DMS79 treated with DMSO at 0.1 percent for 48 hours (cell line): Measurements from ENCODE around the gene SCARB1.

Experiments used
- DNase-seq: peaks from one replicate; lab custom pipeline; 2025; lab: John Stamatoyannopoulos, UW

SCARB1 gene

GRCh38 chr12:124774462-124775167, 89.0 kb downstream of the SCARB1 start:
- DNase-seq, result no peak

GRCh38 chr12:124774054-124774461, 89.6 kb downstream of the SCARB1 start:
- DNase-seq, result no peak

GRCh38 chr12:124772289-124773170, 91.1 kb downstream of the SCARB1 start:
- no peak for DNase-seq

DNA sequence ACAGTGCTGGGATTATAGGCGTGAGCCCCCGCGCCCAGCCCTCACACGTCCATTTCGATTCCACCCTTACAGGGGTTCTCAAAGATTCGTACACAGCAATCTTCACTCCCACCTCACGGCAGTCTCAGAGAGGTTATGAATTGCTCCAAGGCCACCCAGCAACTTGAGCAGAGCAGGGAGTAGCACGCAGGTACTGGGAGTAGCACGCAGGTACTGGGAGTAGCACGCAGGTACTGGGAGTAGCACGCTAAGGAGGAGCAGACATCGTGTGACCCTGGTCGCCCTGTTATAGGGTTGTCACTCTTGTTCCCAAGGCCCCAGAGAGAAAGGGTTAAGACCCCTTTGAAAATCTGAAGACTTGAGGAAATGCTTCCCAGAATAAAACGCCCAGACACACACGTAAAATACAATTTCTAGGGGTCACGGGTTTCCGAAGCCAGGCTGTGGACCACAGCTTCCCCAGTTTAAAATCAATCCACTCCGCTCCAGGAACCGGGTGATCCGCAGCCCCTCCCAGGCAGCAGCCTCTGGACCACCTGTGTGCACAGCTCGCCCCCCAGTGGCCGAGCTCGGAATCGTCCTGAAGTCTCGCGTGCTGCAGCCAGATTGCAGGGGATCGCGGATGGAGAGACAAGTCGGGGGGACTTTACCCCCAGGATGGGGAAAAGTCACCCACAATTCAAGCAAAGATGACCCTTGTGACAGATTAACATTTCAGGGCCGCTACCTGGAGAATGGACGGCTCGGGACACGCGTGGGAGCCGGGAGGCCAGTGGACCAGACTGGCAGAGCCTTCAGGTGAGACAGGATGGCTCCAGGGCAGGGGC, 92.0 kb downstream of the SCARB1 start:
- peak; percentile 74 for DNase-seq

DNA sequence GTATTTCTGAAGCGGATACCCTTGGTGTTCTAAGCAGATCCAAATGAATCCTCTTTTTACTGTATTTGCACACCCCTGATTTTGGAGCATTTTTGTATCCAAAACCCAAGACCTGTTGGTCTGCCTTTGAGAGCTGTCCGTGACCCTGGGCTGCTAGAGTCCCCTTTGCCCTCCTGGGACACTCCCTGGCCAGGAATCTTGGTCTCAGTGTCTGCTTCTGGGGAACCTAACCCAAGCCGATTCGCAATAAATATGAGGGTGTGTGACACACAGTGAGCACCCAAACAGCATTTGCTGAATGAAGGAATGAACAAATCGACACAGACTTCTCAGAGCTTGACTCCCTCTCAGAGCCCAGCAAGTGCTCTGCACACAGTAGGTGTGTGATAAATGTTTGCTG, 92.9 kb downstream of the SCARB1 start:
- no peak for DNase-seq

- DNase-seq, result no peak
Observed at GRCh38 chr12:124769881-124770512, 93.7 kb downstream of the SCARB1 start.

DNA sequence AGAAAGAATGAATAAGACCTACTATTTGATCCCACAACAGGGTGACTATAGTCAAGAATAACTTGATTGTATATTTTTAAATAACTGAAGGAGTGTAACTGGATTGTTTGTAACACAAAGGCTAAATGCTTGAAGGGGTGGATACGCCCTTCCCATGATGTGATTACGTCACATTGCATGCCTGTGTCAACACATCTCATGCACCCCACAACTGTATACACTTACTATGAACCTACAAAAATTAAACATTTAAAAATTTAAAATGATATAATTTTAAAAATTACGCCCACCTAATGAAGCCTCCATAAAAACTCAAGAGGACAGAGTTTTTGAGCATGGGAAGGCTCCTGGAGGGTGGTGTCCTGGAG, 94.5 kb downstream of the SCARB1 start:
- no peak for DNase-seq

- DNase-seq, result no peak
Observed at GRCh38 chr12:124768452-124769162, 95.1 kb downstream of the SCARB1 start.

GRCh38 chr12:124767066-124767821, 96.4 kb downstream of the SCARB1 start:
- peak; percentile 51 for DNase-seq

GRCh38 chr12:124766727-124767065, 97.0 kb downstream of the SCARB1 start:
- no peak for DNase-seq

GRCh38 chr12:124765581-124766489, 97.8 kb downstream of the SCARB1 start:
- no peak for DNase-seq

GRCh38 chr12:124764870-124765580, 98.6 kb downstream of the SCARB1 start:
- peak; percentile 68 for DNase-seq

DNA sequence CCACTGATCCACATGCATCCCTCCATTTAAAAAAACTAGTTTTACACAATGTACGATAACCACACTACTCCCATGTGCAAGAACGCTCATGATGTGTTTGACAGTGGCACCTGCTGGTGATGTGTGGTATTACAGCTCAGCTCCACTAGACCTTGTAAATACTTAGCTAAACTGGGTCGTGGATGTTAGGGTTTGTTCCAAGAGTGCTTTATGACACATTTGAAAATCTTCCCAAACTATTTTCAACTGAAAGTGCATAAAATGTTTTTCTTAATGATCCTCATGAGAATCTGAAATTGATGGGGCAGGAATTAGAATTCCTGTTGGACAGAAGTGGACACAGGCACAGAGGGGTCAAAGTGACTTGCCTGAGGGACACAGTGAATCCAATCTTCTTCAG, 99.2 kb downstream of the SCARB1 start:
- no peak for DNase-seq

GRCh38 chr12:124763594-124763979, 100.1 kb downstream of the SCARB1 start:
- DNase-seq, result no peak

- no peak for DNase-seq
Observed at GRCh38 chr12:124762791-124763593, 100.7 kb downstream of the SCARB1 start.

GRCh38 chr12:124762384-124762783, 101.3 kb downstream of the SCARB1 start:
- no peak for DNase-seq

- no peak for DNase-seq
Observed at GRCh38 chr12:124761871-124762270, 101.8 kb downstream of the SCARB1 start.

GRCh38 chr12:124761056-124761455, 102.6 kb downstream of the SCARB1 start:
- no peak for DNase-seq
